HG03432 (cell line): ENCODE results near the gene GART.
"Not testable (repeated sequence)": the region's sequence is repeated elsewhere in the genome, so short reads cannot be mapped to it uniquely, and the experiment has no call there.

Source experiments
- ATAC-seq: cut with Tn5 transposase; IDR thresholded peaks from one replicate; pipeline ENCODE4 v1.9.1; 2021; ENCODE audit warnings: mild to moderate bottlenecking, moderate library complexity; ENCODE audit not compliant: unreplicated experiment

The GART gene

DNA sequence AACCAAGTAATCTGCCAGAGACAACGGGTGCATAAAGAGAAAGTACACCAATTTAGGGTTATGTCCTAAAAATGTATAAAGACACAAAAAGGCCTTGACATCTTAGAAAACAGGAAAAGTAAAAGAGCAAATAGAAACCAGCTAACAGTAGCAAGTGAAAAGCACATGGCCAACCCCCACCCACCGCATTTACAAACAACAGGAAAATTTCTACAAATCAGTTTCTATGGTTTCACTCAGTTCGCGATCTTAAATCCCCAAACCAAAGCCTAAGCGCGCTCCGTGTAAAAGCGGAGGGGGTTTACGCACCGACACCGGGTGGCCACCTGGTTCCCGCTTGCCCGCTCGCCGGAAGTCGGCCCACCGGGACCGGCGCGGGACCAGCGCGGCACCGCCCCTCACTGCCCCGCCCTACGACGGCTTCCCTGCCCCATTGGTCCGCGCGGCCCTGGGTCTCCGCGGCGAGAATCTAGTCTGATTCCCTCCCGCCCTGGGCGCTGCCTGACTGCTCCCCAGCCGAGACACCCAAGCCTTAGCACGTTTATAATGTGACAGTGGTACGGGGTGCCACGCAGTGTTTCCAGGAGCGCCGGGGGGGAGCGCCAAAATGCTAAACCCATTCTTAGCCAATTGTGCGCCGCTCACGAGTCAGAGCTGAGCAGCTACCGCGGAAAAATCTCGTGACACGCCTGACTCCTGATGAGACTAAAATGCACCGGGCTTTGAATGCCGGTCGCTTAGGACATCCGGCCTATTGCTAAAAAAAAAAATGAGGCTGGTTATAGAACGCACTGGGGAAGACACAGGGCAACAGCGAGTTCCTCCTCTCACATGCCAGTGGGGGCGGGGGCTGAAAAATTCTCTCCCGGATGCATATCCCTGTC, at the start of gene GART:
TSS of gene GART (minus strand) at position 362 of the 884 bp plus-strand sequence. CDS start 2,802 bp downstream, outside the sequence.
- ATAC-seq: peak; percentile 66

DNA sequence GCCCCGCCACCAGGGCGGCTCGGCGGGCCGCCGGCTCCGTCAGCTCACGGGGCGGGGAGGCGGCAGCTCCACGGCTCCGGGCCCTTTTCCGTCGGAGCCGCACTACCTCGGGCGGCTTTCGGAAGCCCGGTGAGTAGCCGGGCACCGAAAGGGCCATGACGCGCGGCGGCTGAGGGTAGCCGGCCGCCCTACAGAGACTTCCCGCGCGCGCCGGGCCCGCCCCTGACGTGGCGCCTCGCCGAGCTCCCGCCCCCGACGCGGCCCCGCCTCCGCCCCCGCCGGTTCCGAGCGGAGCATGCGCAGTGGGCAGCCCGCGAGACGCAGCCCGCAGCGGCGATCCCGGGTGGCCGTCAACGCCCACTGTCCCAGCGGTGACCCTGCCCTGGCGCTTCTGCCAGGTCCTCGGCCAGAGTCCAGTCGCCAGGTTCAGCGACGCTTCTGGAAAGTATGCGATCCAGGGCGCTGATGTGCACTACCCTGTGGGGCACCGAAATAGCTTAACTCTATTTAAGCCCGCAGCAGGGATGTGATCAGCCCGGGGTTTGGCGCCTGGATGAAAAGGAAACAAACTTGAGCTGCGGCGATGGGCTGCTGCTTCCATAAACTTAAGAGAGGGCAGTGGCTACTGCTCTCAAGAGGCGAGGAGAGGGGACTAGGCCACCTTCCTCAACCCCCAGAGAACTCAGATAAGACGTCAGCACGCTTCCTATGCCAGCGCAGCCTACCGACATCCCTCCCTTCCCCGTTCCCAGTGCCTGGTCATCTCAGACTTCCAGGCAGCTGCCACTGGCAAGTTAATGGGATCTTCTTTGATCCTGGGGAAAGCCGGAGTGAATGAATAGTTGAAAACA, 46.8 kb upstream of the GART start, which contains the start of gene DONSON:
TSS of gene DONSON (minus strand) at position 200 of the 851 bp plus-strand sequence. CDS start at position 157, 43 bp downstream.
- ATAC-seq: peak; percentile 94

DNA sequence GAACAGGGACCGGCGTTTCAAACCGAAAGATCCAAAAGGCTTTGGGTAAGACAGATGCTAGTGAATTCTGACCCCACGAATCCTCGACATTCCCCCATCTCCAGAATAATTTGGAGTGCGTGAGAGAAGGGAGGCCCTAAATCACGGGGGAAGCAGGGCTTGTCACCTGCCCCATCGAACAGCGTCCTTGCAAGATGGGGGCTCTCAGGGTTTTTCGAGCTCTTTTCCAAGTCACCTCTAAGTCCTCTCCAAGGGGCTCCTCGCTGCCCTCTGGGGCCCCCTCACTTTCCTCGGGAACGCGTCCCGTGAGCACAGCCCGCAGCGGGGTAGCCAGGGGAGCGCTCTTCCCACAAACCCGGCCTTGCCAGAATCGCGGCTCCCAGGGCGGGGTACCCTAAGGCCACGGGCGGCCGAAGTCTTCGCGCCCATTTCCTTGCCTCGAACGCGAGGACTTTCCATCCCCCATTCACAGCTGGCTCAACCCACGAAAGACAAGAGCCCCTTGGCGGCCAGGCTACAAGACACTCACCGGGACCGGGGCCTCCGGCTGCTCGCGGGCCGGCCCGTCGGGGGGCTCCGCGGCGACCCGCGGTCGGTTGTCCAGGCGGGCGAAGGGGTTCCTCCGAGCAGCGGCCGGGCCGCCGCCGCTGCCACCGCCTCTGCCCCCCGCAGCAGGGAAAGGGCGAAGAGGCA, 46.0 kb upstream of the GART start:
- peak; percentile 28 for ATAC-seq

DNA sequence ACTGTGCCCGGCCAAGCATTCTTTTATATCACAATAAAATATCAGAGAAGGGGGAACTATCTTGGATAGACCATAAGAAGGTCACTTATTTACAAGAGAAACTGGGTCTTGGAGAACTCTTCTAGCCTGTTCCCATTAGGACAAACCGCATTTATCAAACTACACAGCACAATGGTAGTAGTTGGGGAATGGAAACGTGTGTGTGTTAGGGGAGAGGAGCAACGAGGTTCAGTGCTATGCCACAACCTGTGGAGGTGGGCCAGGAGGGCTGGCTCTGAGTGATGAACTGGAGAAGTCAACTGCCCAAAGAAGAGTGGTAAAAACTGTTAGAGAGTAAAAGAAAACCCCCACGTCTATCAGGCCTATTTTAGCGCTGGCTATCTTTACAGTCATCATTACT, 45.0 kb upstream of the GART start:
- no peak for ATAC-seq

DNA sequence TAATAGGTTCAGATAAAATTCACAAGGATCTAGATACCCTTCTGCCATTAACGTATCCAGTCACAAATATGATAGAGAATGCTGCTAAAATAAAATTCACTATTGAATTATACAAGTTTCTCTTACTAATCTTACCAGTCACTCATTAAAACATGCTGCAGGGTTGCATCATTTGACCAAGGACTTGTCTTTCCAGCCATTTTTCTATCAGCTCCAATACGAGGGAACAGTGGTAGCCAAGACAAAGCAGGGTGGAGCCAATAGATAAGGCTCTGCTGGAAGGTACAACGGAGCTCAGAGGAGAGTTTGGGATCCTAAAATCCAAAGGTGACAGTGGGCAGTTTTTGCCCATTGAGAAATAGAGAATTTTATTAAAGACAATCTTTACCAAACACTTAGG, 42.5 kb upstream of the GART start:
- ATAC-seq: no peak

DNA sequence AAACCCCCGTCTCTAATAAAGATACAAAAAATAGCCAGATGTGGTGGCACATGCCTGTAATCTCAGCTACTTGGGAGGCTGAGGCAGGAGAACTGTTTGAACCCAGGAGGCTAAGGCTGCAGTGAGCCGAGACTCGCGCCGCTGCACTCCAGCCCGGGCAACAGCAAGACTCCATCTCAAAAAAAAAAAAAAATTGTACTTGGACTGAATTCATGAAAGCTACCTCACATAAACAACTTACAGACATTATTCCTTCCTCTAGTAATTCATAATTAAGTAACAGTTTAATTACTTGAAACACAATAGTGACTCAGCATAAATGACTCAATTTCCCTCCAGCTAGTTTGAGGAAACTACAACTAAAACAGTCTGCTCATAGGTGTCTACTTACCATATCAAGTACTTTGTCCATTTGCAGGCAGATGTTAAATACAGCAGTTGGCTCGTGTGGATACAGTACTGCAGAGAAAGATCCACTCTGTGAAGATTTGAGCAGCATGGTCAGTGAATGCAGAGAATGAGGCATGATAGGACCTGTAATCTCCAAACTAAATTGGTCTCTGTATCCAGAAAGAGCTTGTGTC, 37.1 kb upstream of the GART start:
- ATAC-seq: no peak

DNA sequence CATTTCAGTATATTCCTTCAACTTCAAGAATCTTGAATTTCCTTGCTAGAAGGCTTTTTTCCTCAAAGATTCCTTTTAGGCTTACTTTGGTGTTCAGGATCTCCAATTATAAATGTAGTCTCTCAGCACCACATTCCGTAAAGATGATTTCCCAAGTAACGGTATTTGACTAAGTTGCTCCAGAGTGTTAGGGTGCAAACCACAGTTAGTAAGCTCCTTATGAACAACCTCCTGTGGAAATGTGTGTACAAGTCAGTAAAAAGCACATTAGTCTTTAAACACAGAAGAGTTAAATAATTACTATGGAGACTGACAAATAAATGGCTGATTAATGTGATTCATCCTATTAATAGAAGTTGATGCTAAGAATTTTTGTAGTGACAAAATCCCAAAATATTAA, 36.3 kb upstream of the GART start:
- ATAC-seq: no peak

DNA sequence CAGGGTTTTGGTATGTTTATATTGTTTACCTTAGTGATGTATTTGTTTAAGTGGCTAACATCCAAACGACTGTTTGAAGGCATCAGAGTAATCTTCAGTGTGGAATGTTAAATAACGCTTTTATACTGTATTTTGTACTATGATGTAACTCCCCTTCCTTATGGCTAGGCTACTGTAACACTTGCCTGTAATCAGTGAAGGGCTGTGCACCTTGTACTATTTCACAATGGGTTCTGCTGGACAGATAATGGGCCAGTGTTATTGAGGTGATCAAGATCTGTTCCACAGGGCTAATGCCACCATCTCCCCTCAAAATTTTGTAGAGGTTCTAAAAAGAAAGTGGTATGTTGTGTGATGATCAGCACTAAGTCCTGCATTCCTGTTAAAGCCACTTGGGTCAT, 34.8 kb upstream of the GART start:
- not testable (repeated sequence) for ATAC-seq

DNA sequence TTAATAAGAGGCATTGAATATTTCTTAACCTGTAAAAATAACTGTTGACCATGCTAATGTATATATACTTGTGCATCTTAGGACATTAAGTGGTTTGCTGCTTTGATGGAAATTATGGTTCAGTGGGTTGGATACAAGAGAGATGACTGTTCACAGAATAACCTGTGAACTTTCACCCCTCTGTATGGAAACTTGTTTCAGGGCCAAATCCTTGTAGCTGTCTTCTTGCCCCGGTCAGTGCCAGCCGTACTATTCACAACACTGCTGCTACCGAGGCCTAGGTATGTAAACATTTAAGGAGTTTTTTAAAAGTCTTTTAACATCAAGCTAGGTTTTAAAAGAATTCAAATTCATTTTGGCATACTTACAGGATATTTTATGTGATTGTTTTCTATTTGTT, 30.4 kb upstream of the GART start:
- ATAC-seq: no peak

DNA sequence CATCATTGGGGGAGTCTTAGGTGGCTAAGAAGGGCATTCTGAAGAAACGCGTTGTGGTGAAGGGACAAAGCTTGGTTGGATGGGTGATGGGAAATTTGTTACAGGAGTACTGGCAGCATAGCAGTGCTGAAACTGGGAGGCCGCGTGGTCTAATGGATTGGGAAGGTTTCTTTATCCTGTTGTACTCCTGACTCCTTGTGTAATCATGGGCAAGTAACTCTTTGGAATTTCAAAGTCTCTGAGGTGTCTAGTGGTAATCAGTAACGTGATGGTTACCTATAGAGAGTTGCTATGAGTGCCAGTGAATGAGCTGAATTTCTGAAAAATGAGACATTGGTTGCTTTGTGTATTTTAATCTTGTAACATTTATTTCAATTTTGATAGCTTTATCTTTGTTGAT, 28.1 kb upstream of the GART start:
- no peak for ATAC-seq

DNA sequence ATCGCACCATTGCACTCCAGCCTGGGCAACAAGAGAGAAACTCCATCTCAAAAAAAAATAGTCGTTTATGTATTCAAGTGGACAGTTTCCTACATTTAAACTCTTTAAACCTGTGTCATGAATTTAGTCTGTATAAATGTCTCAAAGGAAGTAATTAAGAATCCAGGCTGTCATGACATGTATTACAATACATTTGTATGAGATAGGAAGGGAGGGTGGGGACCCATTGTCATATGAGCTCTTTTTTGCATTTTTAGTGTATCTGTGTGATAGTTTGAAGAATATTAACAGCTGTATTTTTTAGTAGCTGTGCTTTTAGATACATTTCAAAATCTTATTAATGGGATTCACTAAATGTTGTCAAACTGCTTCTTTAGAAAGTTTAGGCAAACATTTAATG, 26.5 kb upstream of the GART start:
- no peak for ATAC-seq

DNA sequence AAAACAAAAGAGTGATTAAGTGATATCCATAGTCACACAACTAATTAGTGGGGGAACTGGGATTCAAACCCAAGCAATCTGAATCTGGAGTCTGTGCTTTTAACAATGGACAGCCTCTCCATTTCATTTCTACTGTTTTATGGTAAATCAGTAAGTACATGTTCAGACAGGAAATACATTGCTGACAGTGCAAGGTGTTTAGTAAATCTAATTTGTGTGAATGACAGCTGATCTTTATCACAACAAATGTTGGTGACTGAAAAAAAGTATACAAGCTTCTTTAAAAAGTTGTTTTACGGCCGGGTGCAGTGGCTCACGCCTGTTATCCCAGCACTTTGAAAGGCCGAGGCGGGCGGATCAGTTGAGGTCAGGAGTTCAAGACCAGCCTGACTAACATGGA, 26.0 kb upstream of the GART start:
- ATAC-seq: no peak

DNA sequence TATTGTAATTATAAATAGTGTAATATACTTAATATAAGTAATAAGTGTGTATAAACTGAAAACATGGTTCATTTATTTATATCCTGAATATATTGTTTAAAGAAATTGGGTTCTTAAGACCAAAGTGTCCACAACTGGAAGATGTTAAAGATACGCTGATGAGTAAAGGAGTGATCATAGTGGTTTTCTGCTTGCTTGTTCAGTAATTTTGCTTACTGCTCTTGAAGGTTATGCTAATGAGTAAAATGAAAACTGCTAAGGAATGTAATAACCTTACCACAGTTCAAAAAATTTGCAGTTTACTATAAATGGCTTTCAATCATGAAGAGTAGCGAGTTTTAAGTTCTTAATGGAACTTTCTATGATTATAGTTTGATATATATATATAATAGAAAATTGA, 24.6 kb upstream of the GART start:
- no peak for ATAC-seq

DNA sequence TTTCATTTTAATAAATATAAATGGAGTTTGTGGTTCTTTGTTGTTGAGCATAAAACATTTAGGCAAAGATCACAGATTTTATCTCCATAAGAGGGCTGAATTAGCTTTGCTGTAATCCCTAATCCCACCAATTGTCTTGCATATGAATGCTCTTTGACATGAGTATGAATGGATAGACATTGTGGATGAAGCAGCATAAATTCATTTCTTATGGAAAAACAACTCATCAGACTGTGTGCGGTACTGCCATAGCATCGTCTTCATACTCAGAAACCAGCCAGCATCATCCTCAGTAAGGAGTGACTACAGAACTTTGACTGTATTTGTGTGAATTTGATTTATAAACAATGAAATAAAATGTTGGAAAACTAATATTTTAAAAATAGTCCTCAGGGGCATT, 20.5 kb upstream of the GART start:
- ATAC-seq: no peak

DNA sequence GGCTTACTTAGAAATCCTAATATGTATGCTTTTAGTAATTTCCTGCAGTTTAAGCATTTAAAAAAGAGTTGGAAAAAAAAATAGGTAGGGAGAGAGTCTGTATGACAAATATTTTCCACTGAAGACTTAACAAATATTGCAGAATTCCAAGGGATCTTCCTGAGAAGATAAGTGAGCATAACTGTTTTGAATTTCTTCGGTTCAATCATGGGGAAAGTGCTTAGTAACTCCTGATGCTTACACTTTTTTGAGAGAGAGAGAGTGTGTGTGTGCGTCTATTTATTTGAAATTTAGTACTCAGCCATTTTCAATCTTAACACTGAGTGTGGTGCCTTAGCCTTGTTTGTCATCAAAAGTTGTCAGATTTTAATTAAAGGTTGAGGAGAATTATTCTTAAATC, 19.5 kb upstream of the GART start:
- ATAC-seq: no peak

DNA sequence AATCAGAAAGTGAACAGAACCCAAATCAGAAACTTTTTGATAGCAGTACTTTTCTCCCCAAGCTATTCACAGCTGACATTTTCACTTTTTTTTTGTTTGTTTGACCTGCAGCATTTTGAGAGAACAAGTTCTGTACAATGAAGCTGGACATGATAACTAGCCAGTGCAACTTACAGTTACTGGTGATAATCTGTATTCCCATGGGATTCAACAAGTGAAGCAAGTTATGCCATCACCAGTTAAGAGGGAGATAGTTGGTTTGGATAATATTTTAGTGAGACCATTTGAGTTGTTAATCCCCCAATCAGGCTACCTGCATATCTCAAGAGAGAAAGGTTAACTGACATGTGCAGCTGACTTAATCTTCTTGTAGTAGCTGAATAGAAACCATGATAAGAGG, 19.0 kb upstream of the GART start:
- ATAC-seq: no peak

DNA sequence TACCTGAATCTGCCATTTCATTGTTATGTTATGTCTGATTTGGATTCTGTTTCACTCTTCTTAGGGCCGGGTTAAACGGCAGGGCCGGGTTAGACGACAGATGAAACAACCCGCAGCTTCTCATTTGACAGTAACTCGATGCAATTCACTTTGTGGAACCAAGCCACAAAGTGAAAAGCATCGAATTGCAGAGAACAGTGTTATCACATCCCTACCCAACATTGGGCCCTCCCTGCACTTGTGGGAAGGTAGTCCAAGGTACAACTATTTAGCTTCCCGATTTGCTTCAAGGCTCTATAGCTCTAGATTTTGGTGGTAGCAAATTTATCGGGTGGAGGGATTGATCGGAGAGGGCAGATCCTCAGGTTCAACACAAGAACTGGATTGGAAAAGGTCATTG, 17.9 kb upstream of the GART start:
- ATAC-seq: no peak

DNA sequence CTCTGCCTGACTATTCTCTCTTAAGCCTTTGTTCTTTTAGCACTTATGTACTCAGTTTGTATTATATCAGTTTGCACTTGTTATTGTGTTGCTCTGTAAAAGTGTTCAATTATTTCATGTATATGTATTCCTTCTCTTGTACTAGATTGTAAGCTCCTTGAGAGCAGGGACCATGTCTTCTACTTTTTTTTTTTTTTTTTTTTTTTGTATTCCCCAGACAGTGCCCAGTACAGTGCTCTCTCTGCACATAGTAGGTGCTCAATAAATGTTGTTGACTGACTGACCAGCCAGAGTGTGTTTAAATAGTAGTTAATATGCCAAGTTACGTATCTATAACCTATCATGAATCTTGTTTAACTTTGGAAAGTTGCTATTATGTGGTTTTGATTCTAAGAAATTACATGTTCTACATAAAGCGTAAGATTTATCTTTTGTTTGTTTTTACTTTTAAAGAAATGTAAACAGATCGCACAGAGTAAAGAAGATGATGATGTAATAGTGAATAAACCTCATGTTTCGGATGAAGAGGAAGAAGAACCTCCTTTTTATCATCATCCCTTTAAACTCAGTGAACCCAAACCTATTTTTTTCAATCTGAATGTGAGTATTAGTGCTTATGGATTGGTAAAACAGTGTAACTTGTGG, 17.0 kb upstream of the GART start:
- ATAC-seq: no peak

DNA sequence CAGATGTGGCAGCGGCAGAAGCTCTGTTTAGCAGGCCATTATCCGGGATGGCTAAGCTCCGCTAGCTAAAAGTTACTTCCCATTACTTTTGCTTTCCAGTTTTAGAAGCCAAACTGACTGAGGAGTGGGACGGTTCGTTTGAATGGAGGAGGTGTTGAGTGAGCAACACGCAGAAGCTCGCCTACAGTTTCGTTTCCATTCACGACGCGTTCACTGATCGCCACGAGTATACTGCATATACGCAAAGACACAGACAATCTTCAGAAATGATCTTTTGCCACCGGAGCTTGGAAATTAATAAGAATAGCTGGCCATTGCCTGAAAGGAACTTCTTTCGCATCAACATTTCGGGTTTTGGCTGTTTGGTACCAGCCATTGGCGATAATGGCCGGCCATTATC, 15.5 kb upstream of the GART start:
- ATAC-seq: no peak

DNA sequence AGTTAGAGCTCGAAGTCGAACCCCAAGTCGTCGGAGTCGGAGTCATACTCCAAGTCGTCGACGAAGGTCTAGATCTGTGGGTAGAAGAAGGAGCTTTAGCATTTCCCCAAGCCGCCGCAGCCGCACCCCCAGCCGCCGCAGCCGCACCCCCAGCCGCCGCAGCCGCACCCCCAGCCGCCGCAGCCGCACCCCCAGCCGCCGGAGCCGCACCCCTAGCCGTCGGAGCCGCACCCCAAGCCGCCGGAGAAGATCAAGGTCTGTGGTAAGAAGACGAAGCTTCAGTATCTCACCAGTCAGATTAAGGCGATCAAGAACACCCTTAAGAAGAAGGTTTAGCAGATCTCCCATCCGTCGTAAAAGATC, 13.0 kb upstream of the GART start:
- ATAC-seq: no peak
